ENCODE measurements around the gene CLEC7A. TPM values are rescaled to one million over a fixed set of nuclear protein-coding genes. Genes with fewer than 3 reads are reported as not detected.

CLEC7A gene
- total RNA-seq, result 10 to 100 TPM in 1 of 4 donors, 1 to 10 TPM in 3; 1.1 to 40.7 (median 3.6) TPM

DNA sequence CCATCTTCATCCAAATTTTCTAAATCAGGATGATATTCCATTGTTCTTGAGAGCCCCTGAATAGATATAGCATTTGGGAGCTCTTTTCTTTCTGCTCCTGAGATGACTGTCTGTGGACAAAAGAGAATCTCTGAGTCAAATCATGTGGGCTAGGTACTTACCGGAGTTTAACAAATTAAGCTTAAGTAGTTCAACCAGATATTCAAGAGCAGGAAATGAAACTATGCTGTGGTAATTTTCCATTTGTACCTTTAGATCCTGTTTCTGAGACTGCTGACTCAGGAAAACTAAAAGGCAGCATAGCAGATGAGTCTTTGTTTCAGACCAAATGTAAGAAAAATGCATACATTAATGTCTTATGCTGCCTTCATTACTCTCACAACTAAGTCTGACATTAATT lies at the start of gene CLEC7A:
Gene CLEC7A, minus strand, starts transcription at position 158 of the 400 bp plus-strand sequence. Its CDS starts 117 bp downstream, at position 41.
- Histone ChIP-seq H3K36me3 (no peaks in the 10 kb centered on the region), H3K4me1 (no peaks in the 10 kb centered on the region), H3K9me3 (no peaks in the 10 kb centered on the region), H3K27ac (peak within 1 kb of the TSS in 1 of 4 donors; percentile 8), H3K27me3 (no peaks in the 10 kb centered on the region), H3K4me3 (peak within 1 kb of the TSS in 1 of 4 donors; percentile 30)
- TF ChIP-seq, protein P1, sequence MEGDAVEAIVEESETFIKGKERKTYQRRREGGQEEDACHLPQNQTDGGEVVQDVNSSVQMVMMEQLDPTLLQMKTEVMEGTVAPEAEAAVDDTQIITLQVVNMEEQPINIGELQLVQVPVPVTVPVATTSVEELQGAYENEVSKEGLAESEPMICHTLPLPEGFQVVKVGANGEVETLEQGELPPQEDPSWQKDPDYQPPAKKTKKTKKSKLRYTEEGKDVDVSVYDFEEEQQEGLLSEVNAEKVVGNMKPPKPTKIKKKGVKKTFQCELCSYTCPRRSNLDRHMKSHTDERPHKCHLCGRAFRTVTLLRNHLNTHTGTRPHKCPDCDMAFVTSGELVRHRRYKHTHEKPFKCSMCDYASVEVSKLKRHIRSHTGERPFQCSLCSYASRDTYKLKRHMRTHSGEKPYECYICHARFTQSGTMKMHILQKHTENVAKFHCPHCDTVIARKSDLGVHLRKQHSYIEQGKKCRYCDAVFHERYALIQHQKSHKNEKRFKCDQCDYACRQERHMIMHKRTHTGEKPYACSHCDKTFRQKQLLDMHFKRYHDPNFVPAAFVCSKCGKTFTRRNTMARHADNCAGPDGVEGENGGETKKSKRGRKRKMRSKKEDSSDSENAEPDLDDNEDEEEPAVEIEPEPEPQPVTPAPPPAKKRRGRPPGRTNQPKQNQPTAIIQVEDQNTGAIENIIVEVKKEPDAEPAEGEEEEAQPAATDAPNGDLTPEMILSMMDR (IDR thresholded peaks at IDR 0.05 in 4 of 5, conservative IDR thresholded peaks at IDR 0.05 in 1 of 5), result no peak
- peak in 1 of 2 donors; percentile 15 for TF ChIP-seq POLR2A (IDR thresholded peaks at IDR 0.05)
- DNase-seq (no peak), ATAC-seq (no peak)
- intact Hi-C loops (cut with DNase I; ENCODE audit: low total_unique reads) (no loop called here), in situ Hi-C loops (cut with MboI; ENCODE audit: low sequenced_read_pairs in 4 of 4) (loop anchor here in 2 of 4 donors (10.0 to 25.0 kb wide), 2 partner anchors 93 to 95 kb away; partner anchors contain the start of gene CLEC9A (in 2 of the 2))

DNA sequence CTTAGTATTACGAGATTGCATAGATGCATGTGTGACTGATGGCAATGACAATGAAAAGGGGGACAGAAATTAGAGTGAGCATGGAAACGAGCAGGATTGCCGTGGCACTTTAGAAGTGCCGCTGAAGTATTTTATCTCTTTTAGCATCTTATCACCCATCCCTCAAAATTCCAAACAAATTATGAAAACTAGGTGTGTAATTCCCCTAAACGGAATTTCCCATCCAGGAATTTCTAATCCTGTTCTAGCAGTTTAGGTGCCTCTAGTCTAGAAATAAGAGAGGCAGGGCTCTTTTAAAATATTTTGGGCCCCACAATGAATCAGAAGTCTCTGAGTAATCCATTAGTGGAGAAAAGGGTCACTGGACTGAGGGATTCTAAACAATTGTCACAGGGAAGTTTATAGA lies 49.8 kb upstream of the CLEC7A start:
- H3K36me3 ChIP-seq, result no peaks in the 10 kb centered on the region
- H3K4me1 ChIP-seq, result no peaks in the 10 kb centered on the region
- H3K4me3 ChIP-seq, result no peak overlapping the region
- ATAC-seq, result no peak
- peaks cover 3 to 5% (median 4%) of the 10 kb centered on the region in 3 donors for H3K27me3 ChIP-seq
- H3K27ac ChIP-seq, result no peak overlapping the region
- no peak for TF ChIP-seq POLR2A (IDR thresholded peaks at IDR 0.05)
- TF ChIP-seq, protein P1 (IDR thresholded peaks at IDR 0.05 in 4 of 5, conservative IDR thresholded peaks at IDR 0.05 in 1 of 5), result no peak
- intact Hi-C loops (cut with DNase I; ENCODE audit: low total_unique reads), result no loop called here
- no peaks in the 10 kb centered on the region for H3K9me3 ChIP-seq
- no peak for DNase-seq
- in situ Hi-C loops (cut with MboI; ENCODE audit: low sequenced_read_pairs in 4 of 4), result no loop called here

DNA sequence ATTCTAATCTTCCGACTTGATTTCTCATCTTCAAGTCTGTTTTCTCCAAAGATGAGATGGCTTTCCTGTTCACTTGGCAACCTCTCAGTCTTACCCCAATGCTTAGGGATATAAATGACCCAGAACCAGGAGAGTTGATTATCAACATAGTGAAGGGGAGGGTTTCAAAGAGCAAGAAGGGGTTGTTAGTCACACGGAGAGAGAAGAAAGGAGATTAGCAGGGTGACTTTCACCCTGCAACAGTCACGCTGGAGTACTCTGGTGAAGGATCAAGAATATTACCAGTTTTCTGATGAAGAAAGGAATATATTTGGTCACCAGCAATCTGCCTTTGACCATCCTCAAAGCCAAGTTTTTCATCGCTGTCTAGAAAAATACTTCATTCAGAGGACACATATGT lies 48.8 kb upstream of the CLEC7A start, which contains the start of gene TMEM52B:
Gene TMEM52B, plus strand, starts transcription at position 212 of the 400 bp plus-strand sequence. CDS start 543 bp downstream, outside the sequence.
- Histone ChIP-seq H3K27me3 (peaks cover 0 to 4% (median 0%) of the 10 kb centered on the region in 3 donors), H3K36me3 (no peaks in the 10 kb centered on the region), H3K4me3 (no peak within 1 kb of the TSS), H3K9me3 (no peaks in the 10 kb centered on the region), H3K27ac (no peak within 1 kb of the TSS), H3K4me1 (no peaks in the 10 kb centered on the region)
- intact Hi-C loops (cut with DNase I; ENCODE audit: low total_unique reads) (no loop called here), in situ Hi-C loops (cut with MboI; ENCODE audit: low sequenced_read_pairs in 4 of 4) (no loop called here)
- TF ChIP-seq, protein P1 (IDR thresholded peaks at IDR 0.05 in 4 of 5, conservative IDR thresholded peaks at IDR 0.05 in 1 of 5), result no peak
- no peak for TF ChIP-seq POLR2A (IDR thresholded peaks at IDR 0.05)
- no peak for DNase-seq
- ATAC-seq, result no peak

DNA sequence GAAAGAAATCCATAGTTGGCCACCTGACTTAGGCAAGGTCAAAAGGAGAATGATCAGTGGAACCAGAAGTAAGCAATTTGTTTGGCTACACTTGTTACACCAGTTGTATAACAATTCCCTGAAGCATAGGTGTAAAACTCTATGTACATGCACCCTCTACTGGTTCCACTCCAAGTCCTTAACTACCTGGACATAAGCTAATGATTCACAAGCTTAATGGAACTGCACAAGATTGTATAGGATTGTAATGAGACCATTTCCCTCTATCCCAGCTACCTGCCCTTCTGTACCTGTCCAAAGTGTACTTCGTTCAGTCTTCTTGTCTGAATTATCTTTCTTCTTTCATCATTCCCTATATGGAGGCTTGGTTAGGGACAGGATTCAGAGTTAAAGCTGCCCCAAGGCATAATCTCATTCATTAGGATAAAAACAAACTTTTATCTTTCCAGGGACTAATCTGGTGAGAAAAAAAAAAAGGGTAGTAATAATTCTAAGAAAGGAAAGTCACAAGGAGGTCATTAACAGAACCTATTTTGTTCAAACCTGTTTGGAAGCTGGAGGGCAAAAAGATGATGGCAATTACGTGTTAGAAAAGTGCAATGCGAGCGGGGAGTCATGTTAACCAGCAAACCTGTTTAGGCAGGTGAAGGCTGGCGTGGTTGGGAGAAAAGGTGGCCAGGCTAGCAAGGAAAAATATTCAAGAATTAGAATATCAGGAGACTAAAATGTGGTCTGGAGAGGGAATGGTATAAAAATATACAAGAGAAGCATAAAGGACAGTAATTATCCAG lies 46.0 kb upstream of the CLEC7A start:
- in situ Hi-C loops (cut with MboI; ENCODE audit: low sequenced_read_pairs in 4 of 4), result no loop called here

DNA sequence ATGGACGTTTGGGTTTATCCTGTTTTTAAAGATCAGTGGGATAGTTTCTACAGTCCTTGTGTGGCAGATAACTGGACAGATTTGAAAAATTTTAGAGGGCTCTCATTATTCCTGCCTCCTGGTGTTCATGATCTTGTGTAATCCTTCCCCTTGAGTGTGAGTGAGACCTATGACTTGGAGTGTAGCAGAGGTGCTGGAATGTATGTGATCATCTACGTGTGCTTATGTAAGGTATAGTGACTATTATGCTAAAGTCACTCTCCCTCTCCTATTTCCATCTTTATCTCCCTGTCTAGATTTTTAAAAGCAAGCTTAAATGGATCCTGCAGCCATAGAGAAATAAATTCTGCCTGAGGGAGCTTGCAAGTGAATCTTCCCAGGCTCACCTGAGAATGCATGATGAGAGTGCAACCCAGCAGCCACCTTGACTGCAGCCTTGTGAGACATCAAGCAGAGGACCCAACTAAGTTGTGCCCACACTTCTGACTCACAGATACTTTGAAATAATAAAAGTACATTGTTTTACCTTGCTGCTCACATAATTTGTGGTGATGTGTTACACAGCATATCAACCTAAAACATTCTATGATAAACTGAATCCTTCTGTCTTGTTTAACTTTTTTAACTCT lies 45.1 kb upstream of the CLEC7A start:
- no peak for DNase-seq
- Histone ChIP-seq H3K27ac (no peak overlapping the region), H3K9me3 (no peaks in the 10 kb centered on the region), H3K4me3 (no peak overlapping the region), H3K36me3 (no peaks in the 10 kb centered on the region), H3K4me1 (no peaks in the 10 kb centered on the region), H3K27me3 (peaks cover 0 to 4% (median 0%) of the 10 kb centered on the region in 3 donors)
- intact Hi-C loops (cut with DNase I; ENCODE audit: low total_unique reads) (no loop called here), in situ Hi-C loops (cut with MboI; ENCODE audit: low sequenced_read_pairs in 4 of 4) (no loop called here)
- TF ChIP-seq, protein P1 (IDR thresholded peaks at IDR 0.05 in 4 of 5, conservative IDR thresholded peaks at IDR 0.05 in 1 of 5), result no peak
- no peak for TF ChIP-seq POLR2A (IDR thresholded peaks at IDR 0.05)
- no peak for ATAC-seq

More for the DNA sequence above, 46.0 kb upstream of the CLEC7A start:
- no peaks in the 10 kb centered on the region for H3K36me3 ChIP-seq
- H3K4me3 ChIP-seq, result no peak overlapping the region
- no peaks in the 10 kb centered on the region for H3K4me1 ChIP-seq
- H3K27ac ChIP-seq, result no peak overlapping the region
- intact Hi-C loops (cut with DNase I; ENCODE audit: low total_unique reads), result no loop called here
- H3K27me3 ChIP-seq, result peaks cover 0 to 4% (median 0%) of the 10 kb centered on the region in 3 donors
- no peaks in the 10 kb centered on the region for H3K9me3 ChIP-seq
- no peak for TF ChIP-seq POLR2A (IDR thresholded peaks at IDR 0.05)
- no peak for ATAC-seq
- no peak for DNase-seq
